Stimulated activated CD8-positive, alpha-beta memory T cell treated with anti-CD3 and anti-CD28 coated beads, Interleukin-12 subunit alpha, Interleukin-12 subunit beta, amount 100 ng/mL, for 24 hours (primary cell): ENCODE results near the gene OTULINL.

Source experiments
- DNase-seq: peaks from one replicate; pipeline ENCODE4 v3.0.0-alpha.2; 2020; ENCODE audit errors: extremely low read depth

The OTULINL gene

DNA sequence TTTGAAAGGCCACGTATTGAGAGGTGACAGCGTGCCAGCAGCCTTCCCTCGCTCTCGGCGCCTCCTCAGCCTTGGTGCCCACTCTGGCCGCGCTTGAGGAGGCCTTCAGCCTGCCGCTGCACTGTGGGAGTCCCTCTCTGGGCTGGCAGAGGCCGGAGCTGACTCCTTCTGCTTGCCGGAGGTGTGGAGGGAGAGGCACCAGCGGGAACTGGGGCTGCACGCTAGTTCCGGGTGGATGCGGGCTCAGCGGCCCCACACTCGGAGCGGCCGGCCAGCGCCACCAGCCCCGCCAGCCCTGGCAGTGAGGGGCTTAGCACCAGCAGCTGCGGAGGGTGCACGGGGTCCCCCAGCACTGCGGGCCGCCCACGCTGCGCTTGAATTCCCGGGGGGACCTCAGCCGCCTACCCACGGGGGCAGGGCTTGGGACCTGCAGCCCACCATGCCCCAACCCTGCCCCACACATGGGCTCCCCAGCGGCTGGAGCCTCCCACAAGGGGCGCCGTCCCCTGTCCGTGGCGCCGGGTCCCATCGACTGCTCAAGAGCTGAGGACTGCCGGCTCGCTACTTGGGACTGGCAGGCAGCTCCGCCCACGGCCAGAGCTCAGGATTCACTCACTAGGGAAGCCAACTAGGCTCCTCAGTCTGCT lies 4.4 kb upstream of the OTULINL start:
- no peak for DNase-seq

DNA sequence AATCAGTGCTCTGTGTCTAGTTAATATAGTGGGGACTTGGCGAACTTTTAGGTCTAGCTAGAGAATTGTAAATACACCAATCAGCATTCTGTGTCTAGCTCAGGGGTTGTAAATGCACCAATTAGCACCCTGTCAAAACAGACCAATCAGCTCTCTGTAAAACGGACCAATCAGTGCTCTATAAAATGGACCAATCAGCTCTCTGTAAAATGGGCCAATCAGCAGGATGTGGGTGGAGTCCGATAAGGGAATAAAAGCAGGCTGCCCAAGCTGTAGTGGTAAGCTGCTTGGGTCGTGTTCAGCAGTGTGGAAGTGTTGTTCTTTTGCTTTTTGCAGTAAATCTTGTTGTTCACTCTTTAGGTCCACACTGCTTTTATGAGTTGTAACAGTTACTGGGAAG lies 3.6 kb upstream of the OTULINL start:
- DNase-seq: no peak

DNA sequence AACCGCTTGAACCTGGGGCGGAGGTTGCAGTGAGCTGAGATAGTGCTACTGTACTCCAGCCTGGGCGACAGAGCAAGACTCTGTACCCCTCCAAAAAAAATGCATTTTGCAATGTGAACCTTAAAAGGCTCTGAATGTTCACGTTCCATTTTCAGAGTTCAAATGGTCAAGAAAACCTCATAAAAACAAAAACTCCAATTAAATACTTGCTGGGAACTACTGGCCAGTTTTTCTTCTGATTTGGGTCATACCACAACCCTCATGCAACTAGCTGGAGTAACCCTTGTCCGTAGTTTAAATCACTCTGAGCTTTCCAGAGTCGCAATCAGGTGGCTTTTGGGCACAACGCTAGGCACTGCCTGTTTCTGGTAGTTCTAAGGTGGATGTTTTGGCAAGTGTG lies 2.3 kb upstream of the OTULINL start:
- DNase-seq: no peak

DNA sequence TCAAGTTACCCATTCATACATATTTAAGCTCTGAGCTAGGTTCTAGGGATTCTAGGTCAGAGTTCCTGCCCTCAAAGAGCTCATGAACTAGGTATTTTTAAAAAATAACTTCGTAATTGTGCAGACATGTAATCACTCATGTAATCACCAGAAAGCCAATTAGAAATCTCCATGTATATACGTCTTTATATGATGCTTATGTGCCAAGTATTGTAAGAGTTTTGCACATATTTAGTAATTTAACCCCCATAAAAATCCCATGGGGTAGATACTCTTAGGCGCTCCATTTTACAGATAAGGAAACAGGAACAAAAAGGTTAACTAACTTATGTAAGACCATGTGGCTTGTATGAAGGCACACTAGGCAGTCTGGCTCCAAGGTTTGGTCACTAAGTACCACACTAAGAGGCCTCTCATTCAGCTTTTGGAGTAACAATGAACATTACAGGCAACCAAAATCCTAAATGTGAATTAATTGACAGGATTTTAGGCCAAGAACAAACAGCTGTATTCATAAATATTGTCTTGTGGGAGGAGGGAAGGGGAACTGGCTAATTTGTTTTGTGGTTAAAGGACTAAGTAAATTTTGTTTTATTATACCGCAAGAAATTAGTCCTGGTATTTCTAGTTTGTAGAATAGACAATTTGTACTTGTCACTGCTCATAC lies 1.7 kb upstream of the OTULINL start:
- no peak for DNase-seq

DNA sequence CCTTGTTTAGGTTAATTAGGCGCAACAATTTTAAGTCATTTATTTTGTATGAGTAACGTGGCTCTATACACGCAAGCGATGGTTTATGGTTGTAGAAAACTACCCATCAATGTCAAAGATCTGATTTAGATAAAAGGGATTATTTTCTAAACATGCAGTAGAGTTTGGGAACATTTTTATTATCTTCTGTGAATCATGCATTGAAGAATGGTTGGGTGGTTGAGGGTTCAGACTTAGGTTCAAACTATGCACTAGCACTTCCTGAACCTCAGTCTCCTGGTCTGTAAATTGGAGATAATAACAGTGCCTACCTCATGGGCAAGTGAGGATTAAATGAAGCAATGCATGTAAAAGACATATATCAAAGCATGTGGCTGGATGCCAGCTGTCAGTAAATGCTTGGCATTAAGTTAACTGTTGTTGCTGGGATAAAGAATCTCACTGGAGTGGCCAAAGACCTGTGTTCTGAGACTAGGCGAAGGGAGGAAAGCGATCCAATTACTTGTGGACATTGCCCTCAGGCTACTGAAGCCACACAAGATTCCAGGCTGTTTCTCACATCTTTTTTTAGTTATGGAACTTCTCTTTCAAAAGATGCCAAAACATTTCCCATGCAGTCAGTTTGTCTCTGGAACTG lies 1.1 kb upstream of the OTULINL start:
- DNase-seq: no peak

DNA sequence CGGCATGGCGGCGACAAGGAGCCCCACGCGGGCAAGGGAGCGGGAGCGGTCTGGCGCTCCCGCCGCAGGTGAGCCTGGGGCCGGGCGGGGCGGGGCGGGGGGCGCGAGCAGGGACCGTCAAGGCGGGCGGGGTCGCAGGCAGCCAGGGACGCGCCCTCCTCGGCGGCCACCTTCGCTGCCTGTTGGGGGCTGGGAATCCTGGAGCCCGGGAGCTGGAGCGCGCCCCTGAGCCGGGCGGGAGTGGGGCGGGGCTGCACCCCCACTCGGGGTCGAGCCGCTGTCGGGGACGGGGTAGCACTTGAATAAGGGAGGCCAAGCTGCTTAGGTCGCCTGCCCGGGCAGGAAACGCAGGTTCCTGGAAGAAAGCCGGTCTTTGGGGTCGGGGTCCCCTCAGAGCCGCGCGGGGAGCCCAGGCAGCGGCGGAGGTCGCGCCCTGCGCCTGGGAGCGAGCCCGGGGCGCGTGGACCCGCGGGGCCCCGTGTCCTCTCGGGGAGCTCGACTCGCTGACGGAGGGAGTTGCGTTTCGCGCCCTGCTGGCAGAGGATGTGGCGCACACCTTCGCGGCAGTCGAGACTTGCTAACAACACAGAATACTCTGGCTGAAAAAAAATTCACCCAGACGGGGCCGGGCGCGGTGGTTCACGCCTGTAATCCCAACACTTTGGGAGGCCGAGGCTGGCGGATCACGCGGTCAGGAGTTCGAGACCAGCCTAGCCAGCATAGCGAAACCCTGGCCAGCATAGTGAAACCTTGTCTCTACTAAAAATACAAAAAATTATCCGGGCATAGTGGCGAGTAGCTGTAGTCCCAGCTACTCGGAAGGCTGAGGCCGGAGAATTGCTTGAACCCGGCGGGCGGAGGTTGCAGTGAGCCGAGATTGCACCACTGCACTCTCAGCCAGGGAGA lies 552 bp downstream of the OTULINL start:
- DNase-seq: peak; percentile 52

DNA sequence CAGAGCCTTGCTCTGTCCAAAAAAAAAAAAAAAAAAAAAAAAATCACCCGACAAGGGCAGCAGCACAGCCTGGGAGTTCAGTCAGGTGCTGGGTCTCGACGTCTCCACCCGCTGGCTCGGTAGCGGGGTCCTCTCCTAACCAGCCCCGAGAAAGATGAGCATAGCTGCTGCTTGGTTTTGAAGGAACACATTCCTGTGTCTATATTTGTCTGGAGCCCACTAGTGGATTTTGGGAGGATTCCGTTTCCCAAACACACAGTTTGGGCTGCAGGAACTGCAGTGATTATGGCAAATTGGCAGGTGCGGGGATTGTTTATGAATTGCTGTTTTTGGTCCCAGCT lies 1.2 kb downstream of the OTULINL start:
- DNase-seq: no peak

DNA sequence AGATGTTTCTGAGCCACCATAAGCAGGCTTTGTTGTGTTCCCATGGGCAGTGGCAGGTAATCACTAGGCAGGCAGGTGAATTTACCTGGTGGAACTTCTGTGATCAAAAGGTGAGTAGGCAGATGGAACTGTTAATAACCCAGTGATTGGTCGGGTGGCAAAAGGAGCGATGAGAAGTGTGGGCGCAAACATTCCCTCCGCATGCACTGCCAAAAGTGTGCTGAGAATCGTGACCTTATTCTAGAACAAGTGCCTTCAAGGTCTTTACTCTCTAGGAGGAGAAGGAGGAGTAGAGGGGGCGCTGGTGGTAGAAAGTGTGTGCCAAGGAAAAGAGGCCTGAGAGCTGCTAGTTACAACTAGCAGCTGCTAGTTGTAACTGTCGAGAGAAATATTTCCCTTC lies 3.3 kb downstream of the OTULINL start:
- DNase-seq: no peak

DNA sequence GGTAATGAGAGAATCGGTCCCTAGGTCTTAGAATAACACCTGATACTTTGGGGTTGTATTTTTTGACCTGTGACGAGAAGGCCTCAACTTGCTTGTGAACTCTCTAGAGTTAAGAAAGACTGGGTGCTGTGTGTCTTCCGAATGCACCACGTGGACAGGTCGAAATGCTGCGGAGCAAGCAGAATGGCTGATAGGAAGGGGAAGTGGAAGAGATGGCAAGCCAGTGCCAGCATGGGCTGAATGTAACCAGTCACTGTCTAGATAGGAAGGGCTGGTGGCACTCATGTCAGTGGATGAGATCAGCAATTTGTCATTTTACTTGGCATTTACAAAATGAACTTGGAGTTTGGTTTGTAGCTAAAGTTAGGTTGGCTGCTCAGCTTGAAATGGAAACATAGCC lies 5.6 kb downstream of the OTULINL start:
- DNase-seq: no peak

DNA sequence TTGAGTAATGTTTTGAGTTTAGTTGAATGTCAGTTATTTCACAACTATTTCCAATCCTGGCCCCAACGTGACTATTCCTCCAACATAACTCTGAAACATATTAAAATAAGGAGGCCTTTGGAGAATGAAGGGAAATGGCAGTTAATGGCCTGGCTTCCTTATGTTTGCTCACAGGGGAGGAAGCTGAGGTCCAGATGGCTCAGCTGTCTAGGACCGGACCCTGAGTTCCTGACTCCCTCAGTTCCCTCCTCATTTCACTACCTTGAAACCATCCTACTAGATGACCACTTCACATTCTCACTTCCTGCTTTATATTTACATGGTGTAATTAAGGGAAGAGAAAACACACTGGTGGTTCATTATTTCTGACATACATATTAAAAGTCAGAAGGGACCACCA lies 6.6 kb downstream of the OTULINL start:
- DNase-seq: no peak

DNA sequence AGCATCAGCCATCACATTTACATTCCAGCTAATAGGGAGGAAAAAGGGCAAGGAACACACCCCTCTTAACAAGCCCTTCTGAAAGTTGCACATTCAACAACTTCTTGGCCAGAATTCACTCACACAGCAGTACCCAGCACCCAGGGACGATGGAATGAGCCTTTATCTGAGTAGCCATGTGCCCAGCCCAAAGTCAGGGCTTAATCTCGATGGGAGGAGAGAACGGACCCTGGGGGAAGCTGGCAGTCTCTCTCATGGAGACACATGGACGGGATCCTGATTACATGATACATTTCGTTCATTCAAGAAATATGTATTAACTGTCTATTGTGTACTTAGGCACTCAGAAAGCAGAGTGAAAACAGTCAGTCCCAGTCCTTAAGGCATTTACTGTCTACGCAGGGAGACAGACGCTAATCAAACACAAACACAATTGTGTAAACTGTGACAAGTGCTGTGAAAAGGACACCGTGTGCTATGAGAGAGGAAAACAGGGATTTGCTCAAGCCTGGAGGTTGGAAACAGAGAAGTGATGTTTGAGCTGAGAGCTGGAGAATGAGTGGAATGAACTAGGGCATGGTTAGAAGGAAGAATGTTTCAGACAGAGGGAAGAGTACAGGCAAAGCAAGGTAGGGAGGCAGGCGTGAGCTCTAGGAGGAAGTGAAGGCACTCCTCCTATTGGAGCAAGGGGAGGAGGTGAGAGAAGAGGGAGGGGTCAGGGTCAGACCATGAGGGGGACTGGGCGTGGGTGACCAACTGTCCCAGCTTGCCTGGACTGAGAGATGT lies 7.4 kb downstream of the OTULINL start:
- no peak for DNase-seq

DNA sequence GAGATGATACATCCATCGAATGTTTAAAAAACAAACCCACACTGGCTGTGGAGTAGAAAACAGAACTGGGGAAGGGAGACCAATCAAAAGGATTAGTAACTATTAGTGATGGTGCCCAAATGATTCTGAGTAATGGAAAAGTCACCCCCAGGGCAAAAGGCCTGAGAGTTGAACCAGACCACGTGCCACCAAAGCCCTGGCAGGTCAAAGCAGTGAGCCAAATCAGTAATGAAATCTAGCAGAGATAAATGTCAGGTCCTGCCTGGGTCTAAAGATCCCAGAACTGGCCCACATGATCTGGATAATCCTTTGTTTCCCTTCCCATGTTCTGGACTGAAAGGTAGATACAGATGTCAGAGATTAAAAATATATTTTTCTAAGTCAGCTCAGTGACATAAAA lies 9.4 kb downstream of the OTULINL start:
- no peak for DNase-seq

DNA sequence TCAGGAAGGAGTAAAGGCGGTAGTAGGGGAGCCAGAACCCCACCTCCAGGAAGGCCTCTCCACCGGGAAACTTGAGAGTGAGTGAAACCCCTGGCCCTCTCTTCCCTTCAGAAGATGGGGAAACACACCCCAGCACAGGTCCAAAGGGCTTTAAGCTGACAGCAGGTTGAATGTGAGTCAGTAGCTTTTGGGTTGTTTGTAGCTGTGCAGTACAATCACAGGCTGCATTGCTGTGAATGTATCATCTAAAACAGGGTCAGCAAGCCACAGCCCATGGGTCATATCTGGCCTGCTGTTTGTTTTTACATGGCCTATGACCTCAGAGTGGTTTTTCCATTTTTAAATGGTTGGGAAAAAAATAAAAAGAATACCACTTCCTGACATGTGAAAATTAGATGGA lies 10.0 kb downstream of the OTULINL start:
- DNase-seq: no peak

DNA sequence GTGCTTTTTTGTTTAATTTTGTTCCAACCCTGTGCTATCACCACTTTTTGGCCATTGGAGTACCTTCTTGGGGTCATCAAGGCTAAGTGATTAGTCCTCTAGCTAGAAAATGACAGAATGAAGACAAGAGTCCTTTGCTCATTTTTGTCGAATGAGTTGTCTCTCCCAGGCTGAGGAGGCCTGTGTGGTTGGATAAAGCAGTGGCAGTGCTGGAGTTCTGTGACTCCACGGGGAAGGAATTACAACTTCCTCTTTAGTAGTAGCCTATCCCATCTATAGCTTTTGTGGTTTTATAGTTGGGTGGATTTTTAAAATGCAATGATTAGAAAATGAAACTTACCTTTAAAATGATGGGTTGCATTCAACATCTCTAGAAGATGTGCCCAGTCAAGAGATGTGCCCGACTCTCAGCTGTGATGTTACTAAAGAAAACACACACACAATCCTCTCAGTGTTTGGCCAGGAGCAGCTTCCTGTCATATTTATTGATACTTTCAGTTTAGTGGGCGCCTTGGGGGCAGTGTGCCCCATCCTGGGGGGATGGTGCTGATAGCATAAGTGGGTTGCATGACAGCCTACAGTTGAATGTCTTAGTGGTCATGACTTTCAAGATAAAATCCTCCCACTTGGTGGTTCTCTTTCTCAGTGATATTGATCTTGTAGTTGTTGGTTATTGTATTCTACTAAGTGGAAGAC lies 11.9 kb downstream of the OTULINL start:
- no peak for DNase-seq

DNA sequence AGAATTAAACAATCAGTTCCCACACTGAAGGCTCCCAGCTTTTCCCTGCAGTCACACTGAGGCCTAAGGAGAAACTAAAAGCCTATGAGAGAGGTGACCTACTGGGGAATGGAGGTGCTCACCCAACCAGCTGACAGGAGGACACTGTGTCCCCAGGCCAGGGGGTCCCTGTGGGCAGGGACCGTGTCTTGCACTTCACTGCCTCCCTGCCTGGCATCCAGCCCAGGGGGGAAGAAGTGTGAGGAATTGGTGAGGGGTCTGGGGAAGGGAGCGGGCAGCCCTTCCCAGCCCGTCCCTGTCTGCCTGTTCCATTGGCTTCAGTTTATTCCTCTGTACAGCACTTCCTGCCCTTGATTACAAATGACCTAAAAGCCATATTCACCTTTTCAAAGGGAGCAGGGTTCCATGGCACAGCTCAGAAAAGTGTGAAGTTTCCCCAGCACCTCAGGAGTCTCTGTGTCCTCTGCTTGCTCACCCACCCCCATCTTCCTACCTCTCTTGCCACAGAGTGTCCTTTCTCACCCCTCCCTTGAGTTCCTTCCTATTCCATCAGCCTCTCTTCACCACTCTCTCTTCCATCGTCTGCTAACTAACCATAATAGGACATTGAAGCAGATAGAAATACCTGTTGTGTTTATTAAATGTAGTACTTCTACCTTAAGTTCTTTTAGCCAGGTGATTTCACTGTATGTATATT lies 12.9 kb downstream of the OTULINL start:
- no peak for DNase-seq

DNA sequence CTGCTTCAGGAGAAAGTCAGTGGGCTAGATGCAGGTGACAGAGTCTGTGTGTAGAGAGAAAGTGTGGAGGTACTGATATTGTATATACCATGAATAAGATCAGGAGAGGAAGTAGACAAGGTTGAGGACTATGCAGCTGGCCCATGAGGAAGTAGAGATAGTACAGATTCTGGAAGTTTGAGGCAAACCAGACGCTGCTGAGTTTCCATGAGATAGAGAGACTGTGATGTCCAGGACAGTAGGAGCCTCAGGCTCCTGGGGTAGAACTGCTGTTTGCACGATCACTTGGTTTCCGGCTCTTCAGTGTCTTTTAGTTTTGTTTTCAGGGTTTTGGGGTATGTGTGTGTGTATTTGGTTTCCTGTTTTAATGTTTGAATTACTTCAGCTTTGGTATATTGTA lies 13.6 kb downstream of the OTULINL start:
- DNase-seq: no peak

DNA sequence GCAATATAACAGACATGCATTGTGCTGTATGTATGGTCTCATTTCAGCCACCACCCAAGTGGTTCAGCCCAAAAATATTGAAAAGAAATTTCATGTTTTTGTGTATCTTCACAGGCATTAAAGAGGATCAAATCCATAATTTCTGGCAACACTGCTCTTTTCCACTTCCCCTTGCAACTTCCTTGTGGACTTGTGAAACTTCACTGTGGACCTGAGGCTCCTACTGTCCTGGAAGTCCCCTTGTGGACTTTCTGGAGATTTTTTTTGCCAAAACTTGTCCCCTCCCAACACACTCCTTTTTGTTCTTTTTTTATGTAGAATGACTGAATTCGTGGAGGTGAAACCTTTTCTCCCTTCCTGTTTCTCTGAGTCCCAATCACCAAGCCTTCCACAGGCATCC lies 14.3 kb downstream of the OTULINL start:
- DNase-seq: no peak

DNA sequence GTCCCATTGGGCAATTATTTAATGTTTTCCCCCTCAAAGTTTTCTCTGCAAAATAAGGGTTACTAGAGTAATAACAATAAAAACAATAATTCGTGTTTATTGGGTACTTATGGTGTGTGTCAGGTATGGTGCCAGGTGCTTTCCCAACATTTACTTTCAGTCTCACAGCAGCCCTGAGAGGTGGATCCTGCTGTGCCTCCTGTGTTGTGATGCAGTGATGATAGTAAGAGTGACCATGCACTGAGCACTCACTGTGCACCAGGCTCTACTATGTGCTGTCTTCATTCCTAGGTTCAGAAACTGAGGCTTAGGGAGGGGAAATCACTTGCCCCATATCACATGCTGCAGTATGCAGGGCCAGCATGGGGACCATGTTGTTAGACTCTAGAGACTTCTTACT lies 15.5 kb downstream of the OTULINL start:
- DNase-seq: no peak

DNA sequence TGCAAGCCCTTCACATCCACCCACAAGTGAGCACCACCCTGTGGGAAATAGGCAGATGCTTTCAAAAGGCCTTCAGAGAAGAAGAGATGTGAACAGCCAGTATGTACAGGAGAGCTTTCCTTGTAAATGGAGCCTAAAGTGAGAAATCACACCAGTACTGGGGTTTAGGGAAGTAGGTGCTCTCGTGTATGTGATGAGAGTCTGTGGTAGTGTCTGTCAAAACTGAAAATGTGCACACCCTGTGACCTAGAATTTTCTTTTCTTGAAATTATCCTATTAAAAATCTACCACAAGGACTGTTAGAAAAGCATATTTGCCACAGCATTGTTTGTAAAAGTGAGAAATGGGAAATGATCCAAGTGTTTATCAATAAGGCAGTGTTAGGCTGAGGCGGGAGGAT lies 16.6 kb downstream of the OTULINL start:
- DNase-seq: no peak

DNA sequence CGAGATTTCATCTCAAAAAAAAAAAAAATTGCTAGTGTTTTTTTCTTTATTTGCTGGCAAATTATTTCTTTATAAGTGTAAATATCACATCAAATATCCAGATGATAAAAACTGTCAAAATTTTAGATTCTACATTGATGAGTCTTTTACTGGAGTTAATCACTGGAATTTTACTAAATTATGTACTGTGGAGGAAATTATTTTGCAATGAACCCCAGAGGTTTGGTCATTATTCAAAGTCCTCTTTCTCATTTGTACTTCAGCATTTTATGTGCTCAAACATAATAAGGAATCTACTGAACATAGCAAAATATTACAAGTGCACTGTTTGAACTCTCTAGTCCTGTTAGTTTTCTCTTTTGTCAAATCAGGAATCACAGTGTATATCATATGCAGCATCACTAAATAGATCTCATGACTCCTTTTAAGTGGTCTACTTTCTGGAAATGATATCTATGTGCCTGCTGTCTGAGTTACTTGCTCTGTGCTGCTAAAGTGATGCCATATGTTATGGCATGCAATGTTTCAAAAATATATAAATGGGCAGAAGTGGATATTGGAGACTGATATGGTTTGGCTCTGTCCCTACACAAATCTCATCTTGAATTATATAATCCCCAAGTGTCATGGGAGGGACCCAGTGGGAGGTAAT lies 18.0 kb downstream of the OTULINL start:
- no peak for DNase-seq
